HEK293 (cell line): ENCODE data around the gene ZNF618.

Source experiments
- CTCF ChIA-PET: fragments of 350-600 bp; formaldehyde crosslinking; extraction: SDS; loops from one replicate; lab custom pipeline; 2021; ENCODE audit warnings: antibody characterized with exemption; lab: Yijun Ruan, JAX
- POLR2A ChIA-PET: fragments of 300-600 bp; formaldehyde crosslinking; extraction: SDS; loops from one replicate; lab custom pipeline; 2020; ENCODE audit warnings: antibody characterized with exemption, inconsistent platforms; lab: Yijun Ruan, JAX
- H3K27ac ChIP-seq: fragments of 200-500 bp; sonication (Bioruptor generic); 2 replicates; pipeline ENCODE4 v1.5.1; 2014; ENCODE audit warnings: low read depth, low read length, control low read depth, inconsistent platforms; ENCODE audit errors: extremely low read depth
- H3K36me3 ChIP-seq, 2 experiments: fragments of 200-500 bp in 1 of 2; sonication (Bioruptor generic) in 1 of 2; 1 replicate in 1 of 2; 2 replicates in 1 of 2; pipeline ENCODE4 v1.5.1; 2014 to 2017; ENCODE audit warnings: inconsistent platforms in 2 of 2, low read length in 2 of 2; ENCODE audit not compliant: control insufficient read depth in 2 of 2, insufficient read depth in 1 of 2
- H3K4me1 ChIP-seq: fragments of 200-500 bp; sonication (Bioruptor generic); 2 replicates; pipeline ENCODE4 v1.5.1; 2014; ENCODE audit warnings: mild to moderate bottlenecking, low read length, inconsistent platforms; ENCODE audit not compliant: control insufficient read depth, insufficient read depth
- H3K4me3 ChIP-seq: 2 replicates; pipeline ENCODE4 v1.5.1; 2011; ENCODE audit warnings: low read depth, mild to moderate bottlenecking, control low read depth, low read length, moderate library complexity
- H3K9me3 ChIP-seq: fragments of 200-500 bp; sonication (Bioruptor generic); 2 replicates; pipeline ENCODE4 v1.5.1; 2014; ENCODE audit warnings: low read depth, low read length, inconsistent platforms; ENCODE audit not compliant: control insufficient read depth, insufficient read depth
- BCL6B ChIP-seq: fragments of 450-650 bp; formaldehyde crosslinking; IDR thresholded peaks from 2 replicates; pipeline ENCODE4 v1.5.1; 2017; ENCODE audit warnings: missing biosample characterization, missing genetic modification characterization
- INSM2 ChIP-seq: fragments of 450-650 bp; formaldehyde crosslinking; IDR thresholded peaks from 2 replicates; pipeline ENCODE4 v1.5.1; 2016; ENCODE audit warnings: missing biosample characterization, missing genetic modification characterization
- PRDM2 ChIP-seq: fragments of 450-650 bp; formaldehyde crosslinking; IDR thresholded peaks from 2 replicates; pipeline ENCODE4 v1.5.1; 2016; ENCODE audit warnings: missing biosample characterization, missing genetic modification characterization, borderline replicate concordance
- REST ChIP-seq: fragments of 450-650 bp; formaldehyde crosslinking; IDR thresholded peaks from 2 replicates; pipeline ENCODE4 v1.5.1; 2016; ENCODE audit warnings: missing biosample characterization, missing genetic modification characterization
- SETDB1 ChIP-seq: IDR thresholded peaks from one replicate; pipeline ENCODE4 v1.6.1; 2017; ENCODE audit warnings: mild to moderate bottlenecking, low read length, moderate library complexity, mixed read lengths; ENCODE audit not compliant: insufficient read length
- SP2 ChIP-seq: fragments of 450-650 bp; formaldehyde crosslinking; IDR thresholded peaks from 2 replicates; pipeline ENCODE4 v1.5.1; 2016; ENCODE audit warnings: missing biosample characterization, missing genetic modification characterization
- ZBTB21 ChIP-seq: fragments of 450-650 bp; formaldehyde crosslinking; IDR thresholded peaks from 2 replicates; pipeline ENCODE4 v1.5.1; 2017; ENCODE audit warnings: missing biosample characterization, missing genetic modification characterization
- ZFP37 ChIP-seq: fragments of 450-650 bp; formaldehyde crosslinking; IDR thresholded peaks from 2 replicates; pipeline ENCODE4 v1.5.1; 2016; ENCODE audit warnings: missing biosample characterization, missing genetic modification characterization
- ZIC2 ChIP-seq: fragments of 450-650 bp; formaldehyde crosslinking; IDR thresholded peaks from 2 replicates; pipeline ENCODE4 v1.5.1; 2016; ENCODE audit warnings: missing biosample characterization, missing genetic modification characterization
- ZNF132 ChIP-seq: fragments of 450-650 bp; formaldehyde crosslinking; IDR thresholded peaks from 2 replicates; pipeline ENCODE4 v1.5.1; 2017; ENCODE audit warnings: missing biosample characterization, missing genetic modification characterization, borderline replicate concordance
- ZNF175 ChIP-seq: fragments of 450-650 bp; formaldehyde crosslinking; IDR thresholded peaks from 2 replicates; pipeline ENCODE4 v1.5.1; 2016; ENCODE audit warnings: missing biosample characterization, missing genetic modification characterization
- ZNF24 ChIP-seq: fragments of 450-650 bp; formaldehyde crosslinking; IDR thresholded peaks from 2 replicates; pipeline ENCODE4 v1.5.1; 2016; ENCODE audit warnings: missing biosample characterization, missing genetic modification characterization
- ZNF335 ChIP-seq: fragments of 450-650 bp; formaldehyde crosslinking; conservative IDR thresholded peaks from 2 replicates; pipeline ENCODE4 v1.5.1; 2016; ENCODE audit warnings: missing biosample characterization, missing genetic modification characterization
- ZNF404 ChIP-seq: fragments of 450-650 bp; formaldehyde crosslinking; IDR thresholded peaks from 2 replicates; pipeline ENCODE4 v1.5.1; 2017; ENCODE audit warnings: missing biosample characterization, missing genetic modification characterization
- ZNF521 ChIP-seq: fragments of 450-650 bp; formaldehyde crosslinking; IDR thresholded peaks from 2 replicates; pipeline ENCODE4 v1.5.1; 2017; ENCODE audit warnings: missing biosample characterization, mild to moderate bottlenecking, missing genetic modification characterization
- ZNF558 ChIP-seq: fragments of 450-650 bp; formaldehyde crosslinking; IDR thresholded peaks from 2 replicates; pipeline ENCODE4 v1.5.1; 2016; ENCODE audit warnings: missing biosample characterization, missing genetic modification characterization
- ZNF600 ChIP-seq: fragments of 450-650 bp; formaldehyde crosslinking; IDR thresholded peaks from 2 replicates; pipeline ENCODE4 v1.5.1; 2016; ENCODE audit warnings: missing biosample characterization, missing genetic modification characterization
- ZNF626 ChIP-seq: fragments of 450-650 bp; sonication (Bioruptor Pico); formaldehyde crosslinking; IDR thresholded peaks from 2 replicates; pipeline ENCODE4 v1.5.1; 2018; ENCODE audit warnings: missing biosample characterization, missing genetic modification characterization, inconsistent platforms
- ZNF670 ChIP-seq: fragments of 450-650 bp; formaldehyde crosslinking; IDR thresholded peaks from 2 replicates; pipeline ENCODE4 v1.5.1; 2016; ENCODE audit warnings: missing biosample characterization, missing genetic modification characterization, low read depth
- ZNF677 ChIP-seq: fragments of 450-650 bp; IDR thresholded peaks from 2 replicates; pipeline ENCODE4 v1.5.0; 2018; ENCODE audit warnings: missing biosample characterization, mild to moderate bottlenecking, missing genetic modification characterization, moderate library complexity
- ZNF768 ChIP-seq: fragments of 450-650 bp; formaldehyde crosslinking; IDR thresholded peaks from 2 replicates; pipeline ENCODE4 v1.5.1; 2018; ENCODE audit warnings: missing biosample characterization, mild to moderate bottlenecking, missing genetic modification characterization
- ZNF791 ChIP-seq: fragments of 450-650 bp; formaldehyde crosslinking; IDR thresholded peaks from 2 replicates; pipeline ENCODE4 v1.5.1; 2016; ENCODE audit warnings: missing biosample characterization, missing genetic modification characterization
- ZNF792 ChIP-seq: fragments of 450-650 bp; formaldehyde crosslinking; IDR thresholded peaks from 2 replicates; pipeline ENCODE4 v1.5.1; 2016; ENCODE audit warnings: missing biosample characterization, missing genetic modification characterization

ZNF618 gene

GRCh38 chr9:113933671-113934070, 57.6 kb downstream of the ZNF618 start:
- Histone ChIP-seq H3K9me3 (no peaks in the 10 kb centered on the region), H3K4me3 (no peak overlapping the region), H3K4me1 (no peaks in the 10 kb centered on the region), H3K36me3 (no peaks in the 10 kb centered on the region), H3K27ac (no peak overlapping the region)
- ChIA-PET POLR2A (no interaction called here), CTCF (interaction anchor here (0.7 to 1.0 kb wide), 2 partner anchors 9 to 175 kb away, joined by 4 to 5 read pairs; no protein-coding TSS in a partner anchor)
- TF ChIP-seq ZNF24 = no peak
- TF ChIP-seq ZFP37 (tag by site-specific recombination) = no peak
- no peak for TF ChIP-seq ZNF175 (tag by site-specific recombination)
- TF ChIP-seq ZNF677 (tag by site-specific recombination) = no peak
- TF ChIP-seq ZNF600 (tag by site-specific recombination) = no peak

GRCh38 chr9:113934167-113934828, 58.2 kb downstream of the ZNF618 start:
- ChIA-PET CTCF (interaction anchor here (0.6 to 1.0 kb wide), 2 partner anchors 8 to 12 kb away, joined by 4 read pairs; no protein-coding TSS in a partner anchor), POLR2A (no interaction called here)
- Histone ChIP-seq H3K4me3 (no peak overlapping the region), H3K9me3 (no peaks in the 10 kb centered on the region), H3K36me3 (no peaks in the 10 kb centered on the region), H3K27ac (no peak overlapping the region), H3K4me1 (no peaks in the 10 kb centered on the region)
- TF ChIP-seq ZIC2 (tag by site-specific recombination) = no peak
- TF ChIP-seq PRDM2 (tag by site-specific recombination) = no peak
- TF ChIP-seq ZNF791 (tag by site-specific recombination) = no peak
- TF ChIP-seq ZNF792 (tag by site-specific recombination) = no peak
- no peak for TF ChIP-seq ZNF626
- no peak for TF ChIP-seq BCL6B
- no peak for TF ChIP-seq ZBTB21 (tag by site-specific recombination)
- no peak for TF ChIP-seq ZNF404 (tag by site-specific recombination)
- no peak for TF ChIP-seq SP2 (tag by site-specific recombination)
- no peak for TF ChIP-seq ZNF558 (tag by site-specific recombination)
- no peak for TF ChIP-seq ZNF677 (tag by site-specific recombination)
- TF ChIP-seq ZNF521 (tag by site-specific recombination) = no peak
- TF ChIP-seq INSM2 (tag by site-specific recombination) = no peak
- TF ChIP-seq ZNF768 (tag by site-specific recombination) = no peak
- TF ChIP-seq ZNF670 (tag by site-specific recombination) = no peak
- TF ChIP-seq ZNF132 (tag by site-specific recombination) = no peak
- TF ChIP-seq SETDB1 = no peak
- TF ChIP-seq ZNF335 = no peak
- TF ChIP-seq REST = no peak
